B cell (primary cell): ENCODE results near the gene C9orf43. TPM values are rescaled to one million over a fixed set of nuclear protein-coding genes. Genes with fewer than 3 reads are reported as not detected.

Experiments
- ATAC-seq: fragments of 200-7000 bp; cut with Tn5 transposase; one replicate; pipeline ENCODE4 v1.10.0; 2021; ENCODE audit warnings: low read depth, mild to moderate bottlenecking, moderate number of reproducible peaks, moderate library complexity
- CTCF ChIA-PET: fragments of 350-600 bp; sonication (Branson Sonifier 250); formaldehyde crosslinking; loops from one replicate; lab custom pipeline; 2021; ENCODE audit warnings: antibody characterized with exemption, inconsistent platforms; lab: Charles Lee
- POLR2A ChIA-PET: fragments of 350-600 bp; sonication (Branson Sonifier 250); formaldehyde crosslinking; loops from one replicate; lab custom pipeline; 2021; ENCODE audit warnings: antibody characterized with exemption; lab: Charles Lee
- DNase-seq: peaks from one replicate; pipeline ENCODE4 v3.0.0; 2013
- H2AFZ ChIP-seq: 2 replicates; pipeline ENCODE4 v1.6.1; 2012; ENCODE audit warnings: mild to moderate bottlenecking, low read depth, low read length; ENCODE audit not compliant: insufficient read depth, poor library complexity, severe bottlenecking
- H3K27ac ChIP-seq, 2 donors: 1 replicate in 1 of 2; 2 replicates in 1 of 2; pipeline ENCODE4 v1.5.1; 2012 to 2013; ENCODE audit warnings: low read length in 2 of 2, mild to moderate bottlenecking in 2 of 2, moderate library complexity in 1 of 2
- H3K27me3 ChIP-seq, 4 experiments: fragments of 200-600 bp in 1 of 4; sonication (generic) in 1 of 4; replicated peaks in 1 of 4; 1 replicate in 2 of 4; 2 replicates in 2 of 4; pipeline versions ENCODE4 v1.6.1 to v1.7.0; 2013 to 2016; ENCODE audit warnings: low read length in 3 of 4, mild to moderate bottlenecking in 2 of 4, mixed read lengths in 1 of 4, moderate library complexity in 1 of 4; ENCODE audit not compliant: insufficient read depth in 4 of 4, control insufficient read depth in 3 of 4; ENCODE audit errors: control extremely low read depth in 1 of 4
- H3K36me3 ChIP-seq, 2 experiments: replicated peaks in 1 of 2; 1 replicate in 1 of 2; 2 replicates in 1 of 2; pipeline versions ENCODE4 v1.6.1 to v1.7.1; 2013; ENCODE audit warnings: low read length in 1 of 2; ENCODE audit not compliant: insufficient read depth in 2 of 2, control insufficient read depth in 1 of 2; ENCODE audit errors: control extremely low read depth in 1 of 2, extremely low read depth in 1 of 2
- H3K4me1 ChIP-seq, 2 donors: fragments of 200-600 bp in 1 of 2; sonication (generic) in 1 of 2; 1 replicate in 1 of 2; 2 replicates in 1 of 2; pipeline versions ENCODE4 v1.5.1 to v1.6.1; 2013 to 2017; ENCODE audit warnings: low read length in 2 of 2; ENCODE audit not compliant: control insufficient read depth in 2 of 2, insufficient read depth in 2 of 2
- H3K4me2 ChIP-seq: replicated peaks from 2 replicates; pipeline ENCODE3; 2012; ENCODE audit warnings: mild to moderate bottlenecking, low read depth, low read length; ENCODE audit not compliant: poor library complexity, severe bottlenecking
- H3K4me3 ChIP-seq, 5 experiments: fragments of 200-600 bp in 1 of 5; sonication (generic) in 1 of 5; 1 replicate in 3 of 5; 2 replicates in 2 of 5; pipeline versions ENCODE4 v1.5.1 to v1.7.0; 2011 to 2016; ENCODE audit warnings: low read length in 4 of 5, mild to moderate bottlenecking in 4 of 5, low read depth in 2 of 5, control low read depth in 1 of 5, moderate library complexity in 1 of 5; ENCODE audit not compliant: insufficient read depth in 1 of 5; ENCODE audit errors: control extremely low read depth in 1 of 5, extremely low read depth in 1 of 5
- H3K79me2 ChIP-seq: fragments of 200-600 bp; sonication (generic); one replicate; pipeline ENCODE4 v1.6.0; 2016; ENCODE audit warnings: low read length; ENCODE audit not compliant: control insufficient read depth, insufficient read depth
- H3K9ac ChIP-seq: fragments of 200-600 bp; sonication (generic); 2 replicates; pipeline ENCODE4 v1.6.1; 2017; ENCODE audit warnings: mild to moderate bottlenecking, low read length, moderate library complexity
- H3K9me3 ChIP-seq, 3 donors: one replicate each; pipeline versions ENCODE4 v1.6.1 to v1.7.1; 2013; ENCODE audit warnings: low read length in 2 of 3; ENCODE audit not compliant: control insufficient read depth in 2 of 3, insufficient read depth in 1 of 3; ENCODE audit errors: control extremely low read depth in 1 of 3
- H4K20me1 ChIP-seq: 2 replicates; pipeline ENCODE4 v1.6.0; 2012; ENCODE audit warnings: mild to moderate bottlenecking, low read length; ENCODE audit not compliant: insufficient read depth, control insufficient read depth, poor library complexity, severe bottlenecking
- H3K27ac Mint-ChIP-seq: one replicate; pipeline ENCODE4 v1.8.0; 2021; ENCODE audit warnings: mixed read lengths
- H3K27me3 Mint-ChIP-seq: one replicate; pipeline ENCODE4 v1.8.0; 2021; ENCODE audit warnings: mixed read lengths
- H3K4me1 Mint-ChIP-seq: one replicate; pipeline ENCODE4 v1.8.0; 2021; ENCODE audit warnings: mixed read lengths
- H3K4me3 Mint-ChIP-seq: one replicate; pipeline ENCODE4 v1.8.0; 2021; ENCODE audit warnings: mixed read lengths
- H3K9me3 Mint-ChIP-seq: one replicate; pipeline ENCODE4 v1.8.0; 2022; ENCODE audit warnings: mixed read lengths; ENCODE audit not compliant: insufficient read depth
- EZH2 ChIP-seq: IDR thresholded peaks from 2 replicates; pipeline ENCODE4 v1.6.1; 2012; ENCODE audit warnings: borderline replicate concordance, low read depth, mild to moderate bottlenecking, moderate library complexity, low read length; ENCODE audit not compliant: insufficient read depth, poor library complexity, severe bottlenecking
- WGBS: methylation state at CpG from one replicate; pipeline ENCODE4 v1.1.5; 2013; ENCODE audit warnings: missing lambda C conversion rate; ENCODE audit not compliant: insufficient coverage; 5-methylcytosine and 5-hydroxymethylcytosine counted together
- intact Hi-C: fragments of 100-400 bp; cut with micrococcal nuclease; formaldehyde crosslinking; loops from one replicate; pipeline ENCODE4 v1.10.0; 2022
- polyA plus RNA-seq: library from polyadenylated mRNA; depleted of rRNA; stranded (reverse); fragments of >200 nt; gene quantifications from 2 replicates; pipeline ENCODE4 v1.2.3, GENCODE V29; 2012
- total RNA-seq, 2 donors: library from RNA; stranded (reverse); fragments of 120-200 nt in 1 of 2; gene quantifications; 1 replicate in 1 of 2; 2 replicates in 1 of 2; pipeline versions ENCODE4 v1.2.3 to v1.2.4, GENCODE V29; 2013 to 2022
- TF ChIP-seq, protein P1 (sequence below): fragments of 200-600 bp; IDR thresholded peaks from one replicate; pipeline ENCODE4 v1.8.0; 2022; ENCODE audit warnings: antibody characterized with exemption, mild to moderate bottlenecking

The C9orf43 gene
- total and polyA plus RNA-seq, 2 donors (not counting 1 experiment from before 2014, with no cell fraction given), result 0.57 to 1.7 TPM

DNA sequence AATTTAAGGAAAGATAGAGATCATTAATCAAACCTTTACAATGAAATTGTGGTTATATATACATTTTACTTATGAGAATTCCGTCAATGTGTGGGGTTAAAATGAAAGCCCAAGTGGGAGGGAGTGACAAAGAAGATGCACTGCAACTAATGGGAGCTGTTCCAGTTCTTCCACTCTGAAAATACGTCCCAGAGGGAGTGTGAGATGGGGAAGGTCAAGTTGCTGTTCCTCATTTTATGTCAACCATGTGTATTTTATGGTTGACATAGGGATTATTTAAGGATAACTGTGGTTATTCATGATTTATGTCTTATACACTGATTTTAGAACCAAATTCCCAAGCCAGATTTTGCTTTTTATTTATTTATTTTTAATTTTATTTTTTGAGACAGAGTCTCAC, 38.8 kb downstream of the C9orf43 start:
- ChIA-PET POLR2A (no interaction called here), CTCF (interaction anchor here (1.2 to 9.5 kb wide), 4 partner anchors 130 to 205 kb away, joined by 3 to 311 read pairs (median 8); no protein-coding TSS in a partner anchor)
- Histone ChIP-seq H3K4me2 (no peak overlapping the region), H3K27me3 (no peaks in the 10 kb centered on the region), H3K79me2 (no peaks in the 10 kb centered on the region), H3K9ac (no peak overlapping the region), H3K4me3 (no peak overlapping the region), H4K20me1 (no peaks in the 10 kb centered on the region), H3K36me3 (no peaks in the 10 kb centered on the region), H3K9me3 (no peaks in the 10 kb centered on the region), H3K27ac (no peak overlapping the region), H3K4me1 (no peaks in the 10 kb centered on the region), H2AFZ (no peak overlapping the region)
- intact Hi-C loops, result loop anchor here (5.0 kb wide), 1 partner anchor 37 kb away; the partner anchor contains the start of genes C9orf43 and POLE3
- DNase-seq, result no peak
- no peaks in the 10 kb centered on the region for H3K4me1 Mint-ChIP-seq
- 100% methylated on average over 1 of the region's 2 CpGs for WGBS
- H3K4me3 Mint-ChIP-seq, result no peak overlapping the region
- no peak for ATAC-seq
- H3K27me3 Mint-ChIP-seq, result no peaks in the 10 kb centered on the region
- no peaks in the 10 kb centered on the region for H3K9me3 Mint-ChIP-seq
- TF ChIP-seq, protein P1, sequence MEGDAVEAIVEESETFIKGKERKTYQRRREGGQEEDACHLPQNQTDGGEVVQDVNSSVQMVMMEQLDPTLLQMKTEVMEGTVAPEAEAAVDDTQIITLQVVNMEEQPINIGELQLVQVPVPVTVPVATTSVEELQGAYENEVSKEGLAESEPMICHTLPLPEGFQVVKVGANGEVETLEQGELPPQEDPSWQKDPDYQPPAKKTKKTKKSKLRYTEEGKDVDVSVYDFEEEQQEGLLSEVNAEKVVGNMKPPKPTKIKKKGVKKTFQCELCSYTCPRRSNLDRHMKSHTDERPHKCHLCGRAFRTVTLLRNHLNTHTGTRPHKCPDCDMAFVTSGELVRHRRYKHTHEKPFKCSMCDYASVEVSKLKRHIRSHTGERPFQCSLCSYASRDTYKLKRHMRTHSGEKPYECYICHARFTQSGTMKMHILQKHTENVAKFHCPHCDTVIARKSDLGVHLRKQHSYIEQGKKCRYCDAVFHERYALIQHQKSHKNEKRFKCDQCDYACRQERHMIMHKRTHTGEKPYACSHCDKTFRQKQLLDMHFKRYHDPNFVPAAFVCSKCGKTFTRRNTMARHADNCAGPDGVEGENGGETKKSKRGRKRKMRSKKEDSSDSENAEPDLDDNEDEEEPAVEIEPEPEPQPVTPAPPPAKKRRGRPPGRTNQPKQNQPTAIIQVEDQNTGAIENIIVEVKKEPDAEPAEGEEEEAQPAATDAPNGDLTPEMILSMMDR, result no peak
- TF ChIP-seq EZH2, result no peak
- H3K27ac Mint-ChIP-seq, result no peak overlapping the region

GRCh38 chr9:113452113-113452605, 41.6 kb downstream of the C9orf43 start:
- no peak overlapping the region for H3K4me2 ChIP-seq
- WGBS, result no CpG with 5 or more reads among the region's 4 CpGs
- Mint-ChIP-seq H3K27ac (no peak overlapping the region), H3K27me3 (no peaks in the 10 kb centered on the region), H3K4me1 (no peaks in the 10 kb centered on the region), H3K9me3 (no peaks in the 10 kb centered on the region), H3K4me3 (no peak overlapping the region)
- no peak overlapping the region for H3K4me3 ChIP-seq
- no peak for ATAC-seq
- no peaks in the 10 kb centered on the region for H3K4me1 ChIP-seq
- no peaks in the 10 kb centered on the region for H3K9me3 ChIP-seq
- DNase-seq, result no peak
- no peaks in the 10 kb centered on the region for H3K36me3 ChIP-seq
- H3K27ac ChIP-seq, result no peak overlapping the region
- intact Hi-C loops, result no loop called here
- H3K27me3 ChIP-seq, result no peaks in the 10 kb centered on the region
- H3K79me2 ChIP-seq, result no peaks in the 10 kb centered on the region
- H2AFZ ChIP-seq, result no peak overlapping the region
- POLR2A ChIA-PET, result no interaction called here
- no peaks in the 10 kb centered on the region for H4K20me1 ChIP-seq
- TF ChIP-seq EZH2, result no peak
- TF ChIP-seq, protein P1, result no peak
- H3K9ac ChIP-seq, result no peak overlapping the region
- CTCF ChIA-PET, result interaction anchor here (0.9 to 9.5 kb wide), 4 partner anchors 28 to 202 kb away, joined by 3 to 311 read pairs (median 4); no protein-coding TSS in a partner anchor
